Body of pancreas (tissue), 4 donors: ENCODE measurements around the gene GAB1. TPM values are rescaled to one million over a fixed set of nuclear protein-coding genes. Genes with fewer than 3 reads are reported as not detected.

Experiments
- ATAC-seq: fragments of 150-250 bp; one replicate; pipeline ENCODE4 v1.9.1; 2016
- DNase-seq, 4 donors: peaks; one replicate each; pipeline ENCODE4 v3.0.0-alpha.2; 2019
- H3K27ac ChIP-seq, 4 donors: fragments of 200-600 bp; sonication (generic); 1 replicate in 3 of 4; 2 replicates in 1 of 4; pipeline versions ENCODE4 v1.5.1 to v1.6.1; 2016 to 2019; ENCODE audit warnings: mild to moderate bottlenecking in 1 of 4, mixed read lengths in 1 of 4, moderate library complexity in 1 of 4
- H3K27me3 ChIP-seq, 2 donors: fragments of 200-600 bp; sonication (generic); one replicate each; pipeline ENCODE4 v1.6.0; 2016; ENCODE audit warnings: mild to moderate bottlenecking in 1 of 2
- H3K36me3 ChIP-seq, 2 donors: fragments of 200-600 bp; sonication (generic); replicated peaks in 1 of 2; 2 replicates each; pipeline ENCODE4 v1.5.1; 2016; ENCODE audit warnings: low read depth in 2 of 2; ENCODE audit not compliant: insufficient read depth in 1 of 2
- H3K4me1 ChIP-seq: fragments of 200-600 bp; sonication (generic); one replicate; pipeline ENCODE4 v1.6.0; 2016
- H3K4me3 ChIP-seq, 2 donors: fragments of 200-600 bp; sonication (generic); 1 replicate in 1 of 2; 2 replicates in 1 of 2; pipeline ENCODE4 v1.5.1; 2016 to 2019
- H3K9me3 ChIP-seq, 3 donors: fragments of 200-600 bp; sonication (generic); 1 replicate in 2 of 3; 2 replicates in 1 of 3; pipeline ENCODE4 v1.5.1; 2016
- POLR2A ChIP-seq, 3 donors: fragments of 450-650 bp; IDR thresholded peaks; one replicate each; pipeline ENCODE4 v1.6.1; 2016; ENCODE audit warnings: antibody characterized with exemption in 3 of 3, mild to moderate bottlenecking in 2 of 3
- WGBS, 2 donors: methylation state at CpG; one replicate each; pipeline ENCODE4 v1.1.5; 2017; 5-methylcytosine and 5-hydroxymethylcytosine counted together
- intact Hi-C: fragments of 100-400 bp; cut with DNase I; formaldehyde crosslinking; loops from one replicate; pipeline ENCODE4 v1.15.1; 2023
- total RNA-seq, 2 donors: library from RNA; depleted of rRNA; stranded (reverse); fragments of >200 nt; gene quantifications; one replicate each; pipeline ENCODE4 v1.1.0, GENCODE V29; 2016
- TF ChIP-seq, protein P1 (sequence below), 7 experiments: fragments of 450-650 bp in 4 of 7; fragments of 200-600 bp in 3 of 7; sonication (generic) in 3 of 7; IDR thresholded peaks; one replicate each; pipeline ENCODE4 v1.5.1; 2016 to 2019; ENCODE audit warnings: antibody characterized with exemption in 7 of 7

The GAB1 gene
- total RNA-seq, 2 donors from 2014 or later, result 13.0 to 26.0 TPM

- no peaks in the 10 kb centered on the region for H3K27me3 ChIP-seq
- ATAC-seq (no peak), DNase-seq (no peak)
- TF ChIP-seq, protein P1, sequence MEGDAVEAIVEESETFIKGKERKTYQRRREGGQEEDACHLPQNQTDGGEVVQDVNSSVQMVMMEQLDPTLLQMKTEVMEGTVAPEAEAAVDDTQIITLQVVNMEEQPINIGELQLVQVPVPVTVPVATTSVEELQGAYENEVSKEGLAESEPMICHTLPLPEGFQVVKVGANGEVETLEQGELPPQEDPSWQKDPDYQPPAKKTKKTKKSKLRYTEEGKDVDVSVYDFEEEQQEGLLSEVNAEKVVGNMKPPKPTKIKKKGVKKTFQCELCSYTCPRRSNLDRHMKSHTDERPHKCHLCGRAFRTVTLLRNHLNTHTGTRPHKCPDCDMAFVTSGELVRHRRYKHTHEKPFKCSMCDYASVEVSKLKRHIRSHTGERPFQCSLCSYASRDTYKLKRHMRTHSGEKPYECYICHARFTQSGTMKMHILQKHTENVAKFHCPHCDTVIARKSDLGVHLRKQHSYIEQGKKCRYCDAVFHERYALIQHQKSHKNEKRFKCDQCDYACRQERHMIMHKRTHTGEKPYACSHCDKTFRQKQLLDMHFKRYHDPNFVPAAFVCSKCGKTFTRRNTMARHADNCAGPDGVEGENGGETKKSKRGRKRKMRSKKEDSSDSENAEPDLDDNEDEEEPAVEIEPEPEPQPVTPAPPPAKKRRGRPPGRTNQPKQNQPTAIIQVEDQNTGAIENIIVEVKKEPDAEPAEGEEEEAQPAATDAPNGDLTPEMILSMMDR (IDR thresholded peaks at IDR 0.05), result no peak
- TF ChIP-seq POLR2A (IDR thresholded peaks at IDR 0.05), result no peak
- intact Hi-C loops, result no loop called here
- no peaks in the 10 kb centered on the region for H3K9me3 ChIP-seq
- H3K4me1 ChIP-seq, result no peaks in the 10 kb centered on the region
- no peaks in the 10 kb centered on the region for H3K36me3 ChIP-seq
- no peak overlapping the region for H3K4me3 ChIP-seq
- H3K27ac ChIP-seq, result no peak overlapping the region
Observed at GRCh38 chr4:143441109-143441508, 104.4 kb downstream of the GAB1 start.

DNA sequence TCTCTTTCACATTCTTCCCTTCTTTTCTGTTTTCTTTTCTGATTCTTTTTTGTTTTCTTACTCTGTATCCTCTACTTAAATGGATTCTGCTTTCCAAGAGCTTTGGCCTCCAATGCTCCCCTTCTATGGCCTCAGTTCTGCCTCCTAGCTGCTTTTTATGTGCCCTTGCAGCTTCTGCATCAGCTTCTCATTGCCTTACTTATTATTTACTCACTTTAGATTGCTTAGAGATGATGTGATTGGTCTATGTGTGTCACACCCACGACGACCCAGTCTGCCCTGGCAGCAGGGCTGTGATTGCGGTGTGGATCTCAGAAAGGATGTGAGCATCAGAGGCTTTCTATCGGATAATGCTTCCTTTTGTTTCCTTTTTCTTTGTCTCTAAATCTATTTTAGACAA lies 105.0 kb downstream of the GAB1 start:
- intact Hi-C loops, result no loop called here
- Histone ChIP-seq H3K4me3 (no peak overlapping the region), H3K9me3 (no peaks in the 10 kb centered on the region), H3K36me3 (no peaks in the 10 kb centered on the region), H3K27ac (no peak overlapping the region), H3K27me3 (no peaks in the 10 kb centered on the region), H3K4me1 (no peaks in the 10 kb centered on the region)
- TF ChIP-seq, protein P1 (IDR thresholded peaks at IDR 0.05), result no peak
- no peak for TF ChIP-seq POLR2A (IDR thresholded peaks at IDR 0.05)
- DNase-seq, result no peak
- 75 to 81% methylated on average over 4 of the region's 4 CpGs for WGBS, 2 donors
- no peak for ATAC-seq

GRCh38 chr4:143443728-143444127 lies 107.1 kb downstream of the GAB1 start:
- Histone ChIP-seq H3K4me1 (no peaks in the 10 kb centered on the region), H3K27me3 (no peaks in the 10 kb centered on the region), H3K4me3 (no peak overlapping the region), H3K9me3 (no peaks in the 10 kb centered on the region), H3K36me3 (no peaks in the 10 kb centered on the region), H3K27ac (no peak overlapping the region)
- TF ChIP-seq, protein P1 (IDR thresholded peaks at IDR 0.05), result no peak
- no peak for DNase-seq
- ATAC-seq, result no peak
- intact Hi-C loops, result no loop called here
- WGBS, 2 donors, result 52 to 55% methylated on average over 1 of the region's 1 CpG

- no peaks in the 10 kb centered on the region for H3K36me3 ChIP-seq
- no peak overlapping the region for H3K4me3 ChIP-seq
- peaks cover 8% of the 10 kb centered on the region for H3K4me1 ChIP-seq
- no peaks in the 10 kb centered on the region for H3K9me3 ChIP-seq
- WGBS, 2 donors, result 87 to 88% methylated on average over 4 of the region's 4 CpGs
- no peak overlapping the region for H3K27ac ChIP-seq
- ATAC-seq, result no peak
- H3K27me3 ChIP-seq, result no peaks in the 10 kb centered on the region
- TF ChIP-seq POLR2A (IDR thresholded peaks at IDR 0.05), result no peak
- TF ChIP-seq, protein P1 (IDR thresholded peaks at IDR 0.05), result no peak
- no peak for DNase-seq
- intact Hi-C loops, result no loop called here
Observed at GRCh38 chr4:143451186-143451585, 114.5 kb downstream of the GAB1 start.

- intact Hi-C loops, result no loop called here
- ATAC-seq, result no peak
- TF ChIP-seq POLR2A (IDR thresholded peaks at IDR 0.05), result no peak
- TF ChIP-seq, protein P1 (IDR thresholded peaks at IDR 0.05), result no peak
- no peak for DNase-seq
- Histone ChIP-seq H3K27ac (no peak overlapping the region), H3K9me3 (no peaks in the 10 kb centered on the region), H3K27me3 (no peaks in the 10 kb centered on the region), H3K4me3 (no peak overlapping the region), H3K4me1 (peaks cover 8% of the 10 kb centered on the region), H3K36me3 (no peaks in the 10 kb centered on the region)
- WGBS, 2 donors, result 42 to 44% methylated on average over 3 of the region's 3 CpGs
Observed at GRCh38 chr4:143455211-143455610, 118.5 kb downstream of the GAB1 start.
